Loucy (cell line): ENCODE measurements around the gene NKIRAS1.

Experiments
- EZH2phosphoT487 ChIP-seq: fragments of 200-600 bp; IDR thresholded peaks from 2 replicates; pipeline ENCODE4 v1.6.1; 2018; ENCODE audit warnings: antibody characterized with exemption, mild to moderate bottlenecking, moderate library complexity, borderline replicate concordance
- TF ChIP-seq, protein P1 (sequence below): fragments of 200-600 bp; sonication (generic); conservative IDR thresholded peaks from 2 replicates; pipeline ENCODE4 v1.5.1; 2014; ENCODE audit warnings: mild to moderate bottlenecking, antibody characterized with exemption, low read length

DNA sequence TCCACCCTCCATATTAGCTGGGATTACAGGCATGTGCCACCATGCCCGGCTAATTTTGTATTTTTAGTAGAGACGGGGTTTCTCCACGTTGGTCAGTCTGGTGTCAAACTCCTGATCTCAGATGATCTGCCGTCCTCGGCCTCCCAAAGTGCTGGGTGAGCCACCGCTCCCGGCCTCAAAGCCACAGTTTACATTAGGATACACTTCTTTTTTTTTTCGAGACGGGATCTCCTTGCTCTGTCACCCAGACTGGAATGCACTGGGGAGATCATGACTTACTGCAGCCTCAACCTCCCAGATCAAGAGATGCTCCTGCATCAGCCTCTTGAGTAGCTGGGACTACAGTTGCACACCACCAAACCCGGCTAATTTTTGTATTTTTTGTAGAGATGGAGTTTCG lies 25.8 kb upstream of the NKIRAS1 start:
- TF ChIP-seq, protein P1, sequence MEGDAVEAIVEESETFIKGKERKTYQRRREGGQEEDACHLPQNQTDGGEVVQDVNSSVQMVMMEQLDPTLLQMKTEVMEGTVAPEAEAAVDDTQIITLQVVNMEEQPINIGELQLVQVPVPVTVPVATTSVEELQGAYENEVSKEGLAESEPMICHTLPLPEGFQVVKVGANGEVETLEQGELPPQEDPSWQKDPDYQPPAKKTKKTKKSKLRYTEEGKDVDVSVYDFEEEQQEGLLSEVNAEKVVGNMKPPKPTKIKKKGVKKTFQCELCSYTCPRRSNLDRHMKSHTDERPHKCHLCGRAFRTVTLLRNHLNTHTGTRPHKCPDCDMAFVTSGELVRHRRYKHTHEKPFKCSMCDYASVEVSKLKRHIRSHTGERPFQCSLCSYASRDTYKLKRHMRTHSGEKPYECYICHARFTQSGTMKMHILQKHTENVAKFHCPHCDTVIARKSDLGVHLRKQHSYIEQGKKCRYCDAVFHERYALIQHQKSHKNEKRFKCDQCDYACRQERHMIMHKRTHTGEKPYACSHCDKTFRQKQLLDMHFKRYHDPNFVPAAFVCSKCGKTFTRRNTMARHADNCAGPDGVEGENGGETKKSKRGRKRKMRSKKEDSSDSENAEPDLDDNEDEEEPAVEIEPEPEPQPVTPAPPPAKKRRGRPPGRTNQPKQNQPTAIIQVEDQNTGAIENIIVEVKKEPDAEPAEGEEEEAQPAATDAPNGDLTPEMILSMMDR, result no peak
- no peak for TF ChIP-seq EZH2phosphoT487
